ENCODE data around the gene EIF1AD. TPM values are rescaled to one million over a fixed set of nuclear protein-coding genes. Genes with fewer than 3 reads are reported as not detected.

Gene EIF1AD
- total RNA-seq, 1 experiment from 2014 or later = 77.0 TPM

DNA sequence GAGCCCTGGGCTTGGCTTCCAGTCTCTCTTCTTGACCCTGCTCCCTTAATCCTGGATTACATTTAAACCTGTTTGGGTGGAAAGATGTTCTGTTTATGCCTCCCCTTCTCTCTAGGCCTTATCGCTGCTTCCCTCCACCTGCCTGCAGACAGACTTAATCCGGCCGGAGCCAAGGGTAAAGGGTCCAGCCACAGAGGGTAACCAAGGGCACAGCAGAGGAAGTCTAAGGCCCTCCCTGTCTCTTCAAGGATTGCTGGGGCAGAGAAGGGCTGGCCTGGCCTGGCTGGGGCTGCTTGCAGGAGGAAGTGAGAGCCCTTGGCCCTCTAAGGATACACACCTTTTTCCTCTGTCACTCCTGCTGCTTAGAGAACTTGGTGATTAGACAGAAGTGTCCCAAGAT, 44.9 kb upstream of the EIF1AD start:
- Histone ChIP-seq H3F3A (ENCODE audit: low read length, unreplicated experiment) (no peaks in the 10 kb centered on the region), H3K9ac (ENCODE audit: low read length) (no peak overlapping the region), H3K36me3 (ENCODE audit: low read depth, low read length) (no peaks in the 10 kb centered on the region), H3K9me2 (replicated peaks; ENCODE audit: low read length) (no peaks in the 10 kb centered on the region), H3K4me2 (ENCODE audit: low read length) (no peak overlapping the region), H3K27me3 (ENCODE audit: low read length) (no peaks in the 10 kb centered on the region), H3K79me2 (ENCODE audit: low read length) (no peaks in the 10 kb centered on the region), H3K9me3 (ENCODE audit: low read length) (no peaks in the 10 kb centered on the region), H2AFZ (ENCODE audit: low read length) (no peak overlapping the region), H3K4me1 (ENCODE audit: insufficient read depth, low read length) (peaks cover 10% of the 10 kb centered on the region), H3K27ac (ENCODE audit: low read length) (no peak overlapping the region), H4K20me1 (ENCODE audit: low read length) (no peaks in the 10 kb centered on the region), H3K4me3 (ENCODE audit: low read length) (no peak overlapping the region)
- ATAC-seq (no peak), DNase-seq (no peak)
- CTCF ChIA-PET = no interaction called here
- BruUV-seq (replicated peaks) = no TSS peak
- TF ChIP-seq, protein P1, sequence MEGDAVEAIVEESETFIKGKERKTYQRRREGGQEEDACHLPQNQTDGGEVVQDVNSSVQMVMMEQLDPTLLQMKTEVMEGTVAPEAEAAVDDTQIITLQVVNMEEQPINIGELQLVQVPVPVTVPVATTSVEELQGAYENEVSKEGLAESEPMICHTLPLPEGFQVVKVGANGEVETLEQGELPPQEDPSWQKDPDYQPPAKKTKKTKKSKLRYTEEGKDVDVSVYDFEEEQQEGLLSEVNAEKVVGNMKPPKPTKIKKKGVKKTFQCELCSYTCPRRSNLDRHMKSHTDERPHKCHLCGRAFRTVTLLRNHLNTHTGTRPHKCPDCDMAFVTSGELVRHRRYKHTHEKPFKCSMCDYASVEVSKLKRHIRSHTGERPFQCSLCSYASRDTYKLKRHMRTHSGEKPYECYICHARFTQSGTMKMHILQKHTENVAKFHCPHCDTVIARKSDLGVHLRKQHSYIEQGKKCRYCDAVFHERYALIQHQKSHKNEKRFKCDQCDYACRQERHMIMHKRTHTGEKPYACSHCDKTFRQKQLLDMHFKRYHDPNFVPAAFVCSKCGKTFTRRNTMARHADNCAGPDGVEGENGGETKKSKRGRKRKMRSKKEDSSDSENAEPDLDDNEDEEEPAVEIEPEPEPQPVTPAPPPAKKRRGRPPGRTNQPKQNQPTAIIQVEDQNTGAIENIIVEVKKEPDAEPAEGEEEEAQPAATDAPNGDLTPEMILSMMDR (conservative IDR thresholded peaks at IDR 0.05; ENCODE audit: low read depth, low read length) = no peak
- no peak for TF ChIP-seq EZH2 (IDR thresholded peaks at IDR 0.05; ENCODE audit: low read length, unreplicated experiment)
- TF ChIP-seq EZH2phosphoT487 (IDR thresholded peaks at IDR 0.05; ENCODE audit: borderline replicate concordance, low read length) = no peak
- POLR2A ChIA-PET (ENCODE audit: unreplicated experiment) = no interaction called here
- intact Hi-C loops (cut with micrococcal nuclease) = no loop called here

DNA sequence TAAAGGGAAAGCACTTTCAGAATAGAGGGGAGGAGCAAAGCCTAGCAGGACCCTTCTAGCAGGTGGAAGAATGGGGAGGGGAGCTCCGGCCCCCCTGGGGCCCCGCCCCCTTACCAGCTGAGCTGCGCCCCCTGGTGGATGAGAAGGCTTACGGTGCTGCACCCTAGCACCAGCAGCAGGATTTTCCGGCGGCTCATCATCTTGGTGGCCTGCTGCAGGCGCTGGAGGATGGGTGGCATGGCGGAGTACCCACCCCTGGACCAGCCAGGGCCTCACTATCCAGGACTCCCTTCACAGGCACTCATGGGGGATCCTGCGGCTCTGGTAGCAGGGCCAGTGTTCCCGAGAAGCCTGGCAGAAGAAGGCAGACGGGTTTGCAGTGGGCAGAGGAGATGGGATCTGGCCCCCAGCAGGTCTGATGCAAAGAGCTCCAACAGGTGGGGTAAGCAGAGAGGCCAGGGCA, 43.3 kb upstream of the EIF1AD start:
- H2AFZ ChIP-seq (ENCODE audit: low read length) = peak overlapping the region; percentile 10; the same call in 1 of the 2 replicates

More for the DNA sequence above, 43.3 kb upstream of the EIF1AD start:
- H3K79me2 ChIP-seq (ENCODE audit: low read length) = no peaks in the 10 kb centered on the region
- peak overlapping the region; percentile 41 for H3K4me2 ChIP-seq (ENCODE audit: low read length)
- H3K9ac ChIP-seq (ENCODE audit: low read length) = no peak overlapping the region
- TF ChIP-seq, protein P1 (conservative IDR thresholded peaks at IDR 0.05; ENCODE audit: low read depth, low read length) = peak; percentile 99
- TF ChIP-seq EZH2phosphoT487 (IDR thresholded peaks at IDR 0.05; ENCODE audit: borderline replicate concordance, low read length) = no peak
- no peaks in the 10 kb centered on the region for H3K9me2 ChIP-seq (replicated peaks; ENCODE audit: low read length)
- DNase-seq = peak; percentile 90
- H3K9me3 ChIP-seq (ENCODE audit: low read length) = no peaks in the 10 kb centered on the region
- H4K20me1 ChIP-seq (ENCODE audit: low read length) = no peaks in the 10 kb centered on the region
- POLR2A ChIA-PET (ENCODE audit: unreplicated experiment) = interaction anchor here (0.6 to 0.7 kb wide), 2 partner anchors 145 to 155 kb away, joined by 3 to 4 read pairs; no protein-coding TSS in a partner anchor
- no peaks in the 10 kb centered on the region for H3K4me1 ChIP-seq (ENCODE audit: insufficient read depth, low read length)
- H3K4me3 ChIP-seq (ENCODE audit: low read length) = 0 out of 2 replicates have a peak overlapping the region, but pooled peaks have one; percentile 15
- no peaks in the 10 kb centered on the region for H3F3A ChIP-seq (ENCODE audit: low read length, unreplicated experiment)
- no peaks in the 10 kb centered on the region for H3K36me3 ChIP-seq (ENCODE audit: low read depth, low read length)
- no peaks in the 10 kb centered on the region for H3K27me3 ChIP-seq (ENCODE audit: low read length)
- H3K27ac ChIP-seq (ENCODE audit: low read length) = no peak overlapping the region
- intact Hi-C loops (cut with micrococcal nuclease) = loop anchor here (1.0 to 2.0 kb wide), 2 partner anchors 42 to 56 kb away; partner anchors contain the start of genes BANF1 and EIF1AD
- peak; percentile 98 for ATAC-seq
- CTCF ChIA-PET = interaction anchor here (0.5 to 1.5 kb wide), 10 partner anchors 10 to 222 kb away, joined by 3 to 8 read pairs (median 4); no protein-coding TSS in a partner anchor
- BruUV-seq (replicated peaks) = no TSS peak
